CD4-positive, alpha-beta T cell treated with Interleukin-17A for 4 hours (primary cell): ENCODE measurements around the gene SULT1A2.
"Not testable (repeated sequence)": the region's sequence is repeated elsewhere in the genome, so short reads cannot be mapped to it uniquely, and the experiment has no call there.

Experiments
- DNase-seq: peaks from one replicate; pipeline ENCODE4 v3.0.0-alpha.2; 2020; ENCODE audit warnings: mixed read lengths

Gene SULT1A2

DNA sequence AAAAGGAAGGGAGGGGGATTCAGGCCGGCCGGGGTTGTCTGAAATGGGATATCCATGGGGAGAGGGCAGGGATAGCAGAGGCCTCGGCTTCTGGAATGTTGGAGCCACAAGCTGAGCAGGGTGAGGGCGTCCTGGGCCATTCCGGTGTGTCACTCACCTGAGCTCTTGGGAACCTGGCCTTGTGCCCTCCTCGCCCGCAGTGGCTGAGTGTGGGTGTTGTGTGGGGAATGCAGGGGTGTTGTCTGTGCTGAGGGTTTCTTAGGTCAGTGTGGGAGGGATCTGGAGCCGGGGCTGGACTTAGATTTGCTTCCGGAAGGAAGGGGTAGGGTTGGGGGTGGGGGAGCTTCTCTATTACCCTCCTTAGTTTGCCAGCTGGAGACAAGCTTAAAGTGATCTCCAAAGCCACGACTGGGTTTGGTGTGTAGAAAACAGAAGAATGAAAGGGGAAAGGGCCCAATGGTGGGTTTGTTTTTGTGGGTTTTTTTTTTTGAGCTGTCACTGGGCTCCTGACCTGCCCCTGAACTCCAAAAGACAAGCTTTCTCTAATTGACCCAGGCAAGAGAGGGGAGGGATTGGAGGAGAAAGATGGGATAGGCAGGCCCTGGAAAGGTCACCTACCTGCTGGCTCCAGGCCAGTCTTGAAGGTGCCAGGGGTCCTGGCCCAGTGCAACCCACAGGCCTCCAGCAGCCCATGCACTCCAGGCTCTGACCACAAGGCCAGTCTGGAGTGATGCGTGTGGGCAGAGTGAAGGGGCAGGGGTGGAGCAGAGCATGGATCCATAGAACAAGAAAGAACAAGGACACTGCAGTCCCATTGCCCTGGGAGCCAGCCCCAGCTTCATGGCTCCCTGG is at the start of gene SULT1A2:
Gene SULT1A2, minus strand, starts transcription at position 211 of the 852 bp plus-strand sequence. CDS start 1,120 bp downstream, outside the sequence.
- DNase-seq, result no peak

DNA sequence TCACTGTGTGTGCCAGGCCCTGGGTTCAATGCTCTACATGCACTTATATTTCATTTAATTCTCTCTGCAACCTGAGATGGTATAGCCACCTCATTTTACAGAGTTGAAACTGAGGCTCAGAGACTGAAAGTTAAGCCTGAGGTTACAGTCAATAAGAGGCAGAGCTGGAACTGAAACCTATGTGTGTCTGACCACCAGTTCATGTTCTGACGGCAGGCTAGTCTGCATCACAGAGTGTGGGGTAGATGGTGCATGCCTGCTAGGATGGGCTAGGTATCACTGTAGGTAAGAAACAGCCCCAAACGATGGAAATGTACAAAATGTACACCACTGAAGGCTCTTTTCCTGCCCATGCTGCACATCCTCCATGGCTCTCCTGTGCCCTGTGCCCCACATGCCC is 43.1 kb upstream of the SULT1A2 start:
- not testable (repeated sequence) for DNase-seq

- DNase-seq, result not testable (repeated sequence)
Measured at GRCh38 chr16:28638359-28638758, 41.5 kb upstream of the SULT1A2 start.

GRCh38 chr16:28637765-28638164 is 40.9 kb upstream of the SULT1A2 start, which contains the start of gene NPIPB8:
NPIPB8 (plus strand) TSS chr16:28638065; CDS start chr16:28638361, 296 bp downstream.
- not testable (repeated sequence) for DNase-seq

DNA sequence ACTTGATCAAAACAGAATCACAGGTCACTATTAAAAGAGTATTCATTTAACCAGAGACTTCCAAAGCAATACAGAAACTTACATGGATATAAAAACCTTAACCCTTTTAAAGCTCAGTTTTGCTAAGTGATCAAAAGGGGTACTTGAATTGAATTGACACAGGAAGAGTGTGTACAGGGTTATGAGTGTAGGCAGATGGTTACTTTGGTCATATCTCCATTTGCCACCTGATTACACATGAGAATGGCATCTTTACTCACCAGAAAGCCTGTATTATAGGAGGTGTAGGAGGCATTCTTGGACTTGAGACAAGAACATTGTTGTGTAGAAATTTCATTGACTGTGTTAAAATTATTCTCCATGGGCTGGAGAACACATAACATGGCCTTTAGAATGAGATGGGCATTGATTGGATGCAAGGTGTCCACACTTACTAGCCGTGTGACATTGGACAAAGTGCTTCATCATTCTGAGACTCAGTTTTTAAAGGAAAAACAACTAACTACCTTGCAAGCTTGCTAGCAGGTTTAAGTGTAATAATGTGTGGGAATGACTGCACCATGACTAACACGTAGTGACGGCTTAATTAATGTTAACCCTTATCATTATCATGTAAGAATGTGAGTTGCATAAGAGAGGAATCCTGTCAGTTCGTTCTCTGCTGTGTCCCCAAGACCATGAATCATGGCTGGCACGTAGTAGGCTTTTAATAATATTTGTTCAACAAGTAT is 39.4 kb upstream of the SULT1A2 start:
- DNase-seq, result not testable (repeated sequence)

- not testable (repeated sequence) for DNase-seq
Measured at GRCh38 chr16:28630905-28631304, 34.1 kb upstream of the SULT1A2 start.

DNA sequence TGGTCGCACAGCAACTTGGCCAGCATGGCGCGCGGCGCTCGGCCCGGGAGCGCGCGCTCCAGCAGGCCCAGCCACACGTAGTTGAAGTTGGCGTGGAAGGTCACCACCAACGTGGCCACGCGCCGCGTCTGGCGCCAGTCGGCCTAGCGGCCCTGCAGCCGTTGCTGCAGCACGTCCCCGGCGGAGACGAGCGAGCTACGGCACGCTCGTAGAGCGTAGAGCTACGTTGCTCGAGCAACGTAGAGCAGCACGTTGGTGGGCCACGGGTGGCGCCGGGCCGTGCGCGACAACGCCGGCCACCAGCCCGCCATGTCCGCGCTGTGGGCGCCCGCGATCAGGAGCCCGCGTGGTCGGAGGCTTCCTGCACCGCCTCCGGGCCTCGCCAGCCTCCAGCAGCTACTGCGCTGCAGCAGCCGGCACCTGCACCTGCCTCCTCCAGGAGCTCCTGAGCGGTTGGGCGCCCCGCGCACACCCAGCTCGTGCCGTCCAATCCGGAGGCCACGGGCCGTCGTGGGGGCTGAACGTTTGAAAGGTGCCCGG is 26.4 kb upstream of the SULT1A2 start:
- DNase-seq, result peak; percentile 75

- DNase-seq, result not testable (repeated sequence)
Measured at GRCh38 chr16:28622532-28623171, 25.8 kb upstream of the SULT1A2 start.

- no peak for DNase-seq
Measured at GRCh38 chr16:28621481-28622155, 24.8 kb upstream of the SULT1A2 start.

DNA sequence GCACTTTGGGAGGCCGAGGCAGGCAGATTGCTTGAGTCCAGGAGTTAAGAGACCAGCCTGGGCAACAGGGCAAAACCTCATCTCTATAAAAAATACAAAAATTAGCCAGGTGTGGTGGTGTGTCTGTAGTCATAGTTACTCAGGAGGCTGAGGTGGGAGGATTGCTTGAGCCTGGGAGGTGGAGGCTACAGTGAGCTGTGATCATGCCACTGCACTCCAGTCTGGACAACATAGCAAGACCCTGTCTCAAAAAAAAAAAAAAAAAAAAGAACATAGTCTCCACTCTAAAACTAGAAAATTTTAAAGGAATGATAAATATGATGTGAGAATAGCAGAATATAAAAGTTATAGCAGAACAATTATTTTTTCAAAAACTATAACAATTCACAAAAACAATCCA is 23.5 kb upstream of the SULT1A2 start:
- DNase-seq, result not testable (repeated sequence)

- DNase-seq, result no peak
Measured at GRCh38 chr16:28617874-28618273, 21.0 kb upstream of the SULT1A2 start.

GRCh38 chr16:28616636-28617035 is 19.8 kb upstream of the SULT1A2 start:
- no peak for DNase-seq

GRCh38 chr16:28616224-28616577 is 19.4 kb upstream of the SULT1A2 start:
- not testable (repeated sequence) for DNase-seq

GRCh38 chr16:28615486-28616223 is 18.8 kb upstream of the SULT1A2 start:
- DNase-seq, result peak; percentile 22

DNA sequence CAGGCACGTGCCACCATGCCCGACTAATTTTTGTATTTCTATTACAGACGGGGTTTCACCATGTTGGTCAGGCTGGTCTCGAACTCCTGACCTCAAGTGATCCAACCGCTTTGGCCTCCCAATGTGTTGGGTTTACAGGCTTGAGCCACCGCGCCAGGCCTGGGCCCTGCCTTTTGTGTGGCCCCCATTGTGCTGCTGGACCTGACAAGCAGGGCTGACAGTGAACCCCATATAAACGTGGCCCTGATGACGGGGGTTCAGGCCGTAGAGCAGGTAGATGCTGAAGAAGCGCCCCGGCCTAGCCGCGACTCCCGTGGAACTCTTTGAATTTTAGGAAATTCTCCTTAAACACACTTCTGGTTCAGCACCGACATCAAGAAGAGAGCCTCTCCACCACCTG is 17.7 kb upstream of the SULT1A2 start:
- DNase-seq, result not testable (repeated sequence)

- DNase-seq, result not testable (repeated sequence)
Measured at GRCh38 chr16:28613912-28614311, 17.1 kb upstream of the SULT1A2 start.

- DNase-seq, result not testable (repeated sequence)
Measured at GRCh38 chr16:28612359-28613280, 15.8 kb upstream of the SULT1A2 start.

GRCh38 chr16:28610595-28611191 is 13.8 kb upstream of the SULT1A2 start:
- DNase-seq, result no peak

- peak; percentile 16 for DNase-seq
Measured at GRCh38 chr16:28609631-28610594, 13.1 kb upstream of the SULT1A2 start, which contains the start of gene SULT1A1. SULT1A1 (minus strand) TSS chr16:28610044; CDS start chr16:28608855, 1,189 bp downstream.
